GM19397 (cell line): ENCODE measurements around the gene BRAF.
"Not testable (repeated sequence)": the region's sequence is repeated elsewhere in the genome, so short reads cannot be mapped to it uniquely, and the experiment has no call there.

Source experiments
- ATAC-seq: cut with Tn5 transposase; IDR thresholded peaks from one replicate; pipeline ENCODE4 v1.9.1; 2021; ENCODE audit warnings: mild to moderate bottlenecking, moderate library complexity; ENCODE audit not compliant: unreplicated experiment

Gene BRAF

GRCh38 chr7:140881507-140882228 is 43.1 kb downstream of the BRAF start:
- ATAC-seq, result no peak

- no peak for ATAC-seq
Measured at GRCh38 chr7:140877249-140877524, 47.5 kb downstream of the BRAF start.

GRCh38 chr7:140876519-140877248 is 48.0 kb downstream of the BRAF start:
- no peak for ATAC-seq

- no peak for ATAC-seq
Measured at GRCh38 chr7:140873434-140873833, 51.3 kb downstream of the BRAF start.

- ATAC-seq, result no peak
Measured at GRCh38 chr7:140870003-140870402, 54.7 kb downstream of the BRAF start.

- ATAC-seq, result no peak
Measured at GRCh38 chr7:140869430-140869829, 55.3 kb downstream of the BRAF start.

GRCh38 chr7:140867467-140868462 is 57.0 kb downstream of the BRAF start:
- no peak for ATAC-seq

- ATAC-seq, result no peak
Measured at GRCh38 chr7:140866926-140867325, 57.8 kb downstream of the BRAF start.

- no peak for ATAC-seq
Measured at GRCh38 chr7:140864732-140865131, 60.0 kb downstream of the BRAF start.

- ATAC-seq, result no peak
Measured at GRCh38 chr7:140863867-140864266, 60.9 kb downstream of the BRAF start.

GRCh38 chr7:140863184-140863583 is 61.5 kb downstream of the BRAF start:
- ATAC-seq, result no peak

GRCh38 chr7:140857048-140857447 is 67.7 kb downstream of the BRAF start:
- ATAC-seq, result no peak

GRCh38 chr7:140841166-140841715 is 83.5 kb downstream of the BRAF start:
- ATAC-seq, result no peak

GRCh38 chr7:140831724-140832123 is 93.0 kb downstream of the BRAF start:
- ATAC-seq, result no peak

- no peak for ATAC-seq
Measured at GRCh38 chr7:140829720-140830119, 95.0 kb downstream of the BRAF start.

GRCh38 chr7:140828741-140829140 is 96.0 kb downstream of the BRAF start:
- no peak for ATAC-seq

- ATAC-seq, result not testable (repeated sequence)
Measured at GRCh38 chr7:140817383-140817782, 107.3 kb downstream of the BRAF start.

GRCh38 chr7:140810830-140811556 is 113.7 kb downstream of the BRAF start:
- peak; percentile 81 for ATAC-seq

GRCh38 chr7:140810385-140810784 is 114.3 kb downstream of the BRAF start:
- ATAC-seq, result no peak

- no peak for ATAC-seq
Measured at GRCh38 chr7:140778975-140779374, 145.8 kb downstream of the BRAF start.
